HepG2 (cell line): ENCODE data around the gene ACADS. TPM values are rescaled to one million over a fixed set of nuclear protein-coding genes. Genes with fewer than 3 reads are reported as not detected.
A peak's percentile ranks its signal among the peaks of the same experiment; 100 is the strongest.

Experiments
- DMAP1 ChIP-seq: IDR thresholded peaks from 2 replicates; pipeline ENCODE4 v1.6.1; 2016
- HNF4A ChIP-seq: sonication (generic); formaldehyde crosslinking; IDR thresholded peaks from 2 replicates; pipeline ENCODE4 v1.4.0; 2020; ENCODE audit warnings: missing genetic modification reagents
- NCOA1 ChIP-seq: sonication (generic); formaldehyde crosslinking; IDR thresholded peaks from 2 replicates; pipeline ENCODE4 v1.9.0; 2021; ENCODE audit warnings: missing genetic modification reagents
- SP4 ChIP-seq: sonication (generic); formaldehyde crosslinking; IDR thresholded peaks from 2 replicates; pipeline ENCODE4 v1.8.1; 2023; ENCODE audit warnings: mild to moderate bottlenecking, missing genetic modification reagents
- ZKSCAN1 ChIP-seq: fragments of 150-350 bp; IDR thresholded peaks from 2 replicates; pipeline ENCODE4 v1.6.1; 2014; ENCODE audit warnings: low read length
- ZNF235 ChIP-seq: sonication (generic); formaldehyde crosslinking; IDR thresholded peaks from 2 replicates; pipeline ENCODE4 v1.8.1; 2023; ENCODE audit warnings: mild to moderate bottlenecking, missing genetic modification reagents, borderline replicate concordance
- ZNF33B ChIP-seq: sonication (generic); formaldehyde crosslinking; IDR thresholded peaks from 2 replicates; pipeline ENCODE4 v1.5.1; 2020; ENCODE audit warnings: mild to moderate bottlenecking, missing genetic modification reagents
- ZNF441 ChIP-seq: sonication (generic); formaldehyde crosslinking; IDR thresholded peaks from 2 replicates; pipeline ENCODE4 v1.7.0; 2021; ENCODE audit warnings: missing genetic modification reagents, borderline replicate concordance
- ZNF7 ChIP-seq: IDR thresholded peaks from 2 replicates; pipeline ENCODE4 v1.6.1; 2016; ENCODE audit warnings: missing biosample characterization, missing genetic modification reagents
- ZNF749 ChIP-seq: sonication (generic); formaldehyde crosslinking; IDR thresholded peaks from 2 replicates; pipeline ENCODE4 v1.8.0; 2022; ENCODE audit warnings: mild to moderate bottlenecking, missing genetic modification reagents, moderate library complexity, borderline replicate concordance
- polyA plus RNA-seq, 8 experiments: library from polyadenylated mRNA; depleted of rRNA in 3 of 8; stranded (reverse) in 7 of 8; unstranded in 1 of 8; fragments of >200 nt; fragmentation: Illumina TruSeq in 4 of 8; extraction: Trizol in 4 of 8; gene quantifications; 2 replicates each; pipeline versions ENCODE4 v1.2.1 to v1.2.3, GENCODE V29; 2011 to 2016; ENCODE audit warnings: low read depth in 4 of 8, missing spikeins in 1 of 8, mixed read lengths in 1 of 8; ENCODE audit not compliant: insufficient read depth in 1 of 8
- total RNA-seq, 5 experiments: library from RNA; depleted of rRNA; stranded (reverse); fragments of >200 nt; fragmentation: Illumina TruSeq; extraction: Trizol; gene quantifications; 2 replicates each; pipeline ENCODE4 v1.2.3, GENCODE V29; 2016; ENCODE audit warnings: low read depth in 1 of 5
- TF ChIP-seq, protein P1 (sequence below): sonication (generic); formaldehyde crosslinking; conservative IDR thresholded peaks from 2 replicates; pipeline ENCODE4 v1.8.0; 2022; ENCODE audit warnings: mild to moderate bottlenecking, moderate library complexity, missing genetic modification reagents
- TF ChIP-seq, protein P2 (sequence below): sonication (generic); formaldehyde crosslinking; IDR thresholded peaks from 2 replicates; pipeline ENCODE4 v1.4.0; 2020; ENCODE audit warnings: mild to moderate bottlenecking, missing genetic modification reagents
- TF ChIP-seq, protein P3 (sequence below): sonication (generic); formaldehyde crosslinking; IDR thresholded peaks from 2 replicates; pipeline ENCODE4 v1.4.0; 2020; ENCODE audit warnings: missing genetic modification reagents
- TF ChIP-seq, protein P4 (sequence below): sonication (generic); formaldehyde crosslinking; IDR thresholded peaks from 2 replicates; pipeline ENCODE4 v1.4.0; 2020; ENCODE audit warnings: mild to moderate bottlenecking, missing genetic modification reagents, borderline replicate concordance
- TF ChIP-seq, protein P5 (sequence below): IDR thresholded peaks from 2 replicates; pipeline ENCODE4 v1.6.1; 2016; ENCODE audit warnings: low read depth, control low read depth
- TF ChIP-seq, protein P6 (sequence below): sonication (generic); formaldehyde crosslinking; IDR thresholded peaks from 2 replicates; pipeline ENCODE4 v1.4.0; 2020; ENCODE audit warnings: missing genetic modification reagents, borderline replicate concordance

Gene ACADS
- total and polyA plus RNA-seq, 2 of the 13 experiments (the other 11 are each of a cell fraction or from before 2014, with no cell fraction given): 17.4 to 27.7 TPM

DNA sequence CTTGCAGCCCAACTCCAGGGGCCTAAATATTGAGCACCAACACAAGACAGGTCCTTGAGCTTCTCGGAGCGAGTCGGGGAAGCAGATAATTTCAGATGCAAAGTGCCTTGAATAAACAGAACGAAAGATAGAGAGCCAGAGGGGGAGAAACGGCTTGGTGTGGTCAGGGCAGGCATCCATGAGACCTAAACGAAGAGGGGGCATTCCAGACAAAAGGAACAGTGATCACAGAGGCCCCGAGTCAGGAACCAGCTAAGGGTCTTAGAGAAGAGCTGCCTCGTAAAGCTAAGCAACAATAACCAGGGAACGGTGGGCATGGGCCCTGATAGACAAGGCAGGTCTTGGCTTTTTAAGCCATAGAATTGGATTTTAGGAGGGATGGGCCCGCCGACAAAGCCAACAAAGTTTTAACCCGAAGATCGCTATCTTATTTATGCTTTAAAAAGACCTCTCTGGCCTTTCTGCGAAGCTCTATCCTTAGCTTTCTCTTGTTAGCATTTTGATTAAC lies 421 bp upstream of the ACADS start (continued):
- TF ChIP-seq, protein P1, sequence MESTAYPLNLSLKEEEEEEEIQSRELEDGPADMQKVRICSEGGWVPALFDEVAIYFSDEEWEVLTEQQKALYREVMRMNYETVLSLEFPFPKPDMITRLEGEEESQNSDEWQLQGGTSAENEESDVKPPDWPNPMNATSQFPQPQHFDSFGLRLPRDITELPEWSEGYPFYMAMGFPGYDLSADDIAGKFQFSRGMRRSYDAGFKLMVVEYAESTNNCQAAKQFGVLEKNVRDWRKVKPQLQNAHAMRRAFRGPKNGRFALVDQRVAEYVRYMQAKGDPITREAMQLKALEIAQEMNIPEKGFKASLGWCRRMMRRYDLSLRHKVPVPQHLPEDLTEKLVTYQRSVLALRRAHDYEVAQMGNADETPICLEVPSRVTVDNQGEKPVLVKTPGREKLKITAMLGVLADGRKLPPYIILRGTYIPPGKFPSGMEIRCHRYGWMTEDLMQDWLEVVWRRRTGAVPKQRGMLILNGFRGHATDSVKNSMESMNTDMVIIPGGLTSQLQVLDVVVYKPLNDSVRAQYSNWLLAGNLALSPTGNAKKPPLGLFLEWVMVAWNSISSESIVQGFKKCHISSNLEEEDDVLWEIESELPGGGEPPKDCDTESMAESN (CRISPR knock-in tag): 0 out of 2 replicates have a peak, but pooled peaks have one; percentile 16
- TF ChIP-seq DMAP1 (CRISPR knock-in tag) (no peak), ZNF749 (no peak), ZNF441 (CRISPR knock-in tag) (no peak), NCOA1 (CRISPR knock-in tag) (0 out of 2 replicates have a peak, but pooled peaks have one; percentile 9), HNF4A (CRISPR knock-in tag) (no peak), ZKSCAN1 (no peak), ZNF33B (no peak), ZNF7 (CRISPR knock-in tag) (no peak), ZNF235 (CRISPR knock-in tag) (peak; percentile 7; the same call in 1 of the 2 replicates), SP4 (CRISPR knock-in tag) (no peak)
- TF ChIP-seq, protein P2, sequence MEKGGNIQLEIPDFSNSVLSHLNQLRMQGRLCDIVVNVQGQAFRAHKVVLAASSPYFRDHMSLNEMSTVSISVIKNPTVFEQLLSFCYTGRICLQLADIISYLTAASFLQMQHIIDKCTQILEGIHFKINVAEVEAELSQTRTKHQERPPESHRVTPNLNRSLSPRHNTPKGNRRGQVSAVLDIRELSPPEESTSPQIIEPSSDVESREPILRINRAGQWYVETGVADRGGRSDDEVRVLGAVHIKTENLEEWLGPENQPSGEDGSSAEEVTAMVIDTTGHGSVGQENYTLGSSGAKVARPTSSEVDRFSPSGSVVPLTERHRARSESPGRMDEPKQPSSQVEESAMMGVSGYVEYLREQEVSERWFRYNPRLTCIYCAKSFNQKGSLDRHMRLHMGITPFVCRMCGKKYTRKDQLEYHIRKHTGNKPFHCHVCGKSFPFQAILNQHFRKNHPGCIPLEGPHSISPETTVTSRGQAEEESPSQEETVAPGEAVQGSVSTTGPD (CRISPR knock-in tag): no peak
- TF ChIP-seq, protein P3, sequence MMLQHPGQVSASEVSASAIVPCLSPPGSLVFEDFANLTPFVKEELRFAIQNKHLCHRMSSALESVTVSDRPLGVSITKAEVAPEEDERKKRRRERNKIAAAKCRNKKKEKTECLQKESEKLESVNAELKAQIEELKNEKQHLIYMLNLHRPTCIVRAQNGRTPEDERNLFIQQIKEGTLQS (CRISPR knock-in tag): no peak
- TF ChIP-seq, protein P4, sequence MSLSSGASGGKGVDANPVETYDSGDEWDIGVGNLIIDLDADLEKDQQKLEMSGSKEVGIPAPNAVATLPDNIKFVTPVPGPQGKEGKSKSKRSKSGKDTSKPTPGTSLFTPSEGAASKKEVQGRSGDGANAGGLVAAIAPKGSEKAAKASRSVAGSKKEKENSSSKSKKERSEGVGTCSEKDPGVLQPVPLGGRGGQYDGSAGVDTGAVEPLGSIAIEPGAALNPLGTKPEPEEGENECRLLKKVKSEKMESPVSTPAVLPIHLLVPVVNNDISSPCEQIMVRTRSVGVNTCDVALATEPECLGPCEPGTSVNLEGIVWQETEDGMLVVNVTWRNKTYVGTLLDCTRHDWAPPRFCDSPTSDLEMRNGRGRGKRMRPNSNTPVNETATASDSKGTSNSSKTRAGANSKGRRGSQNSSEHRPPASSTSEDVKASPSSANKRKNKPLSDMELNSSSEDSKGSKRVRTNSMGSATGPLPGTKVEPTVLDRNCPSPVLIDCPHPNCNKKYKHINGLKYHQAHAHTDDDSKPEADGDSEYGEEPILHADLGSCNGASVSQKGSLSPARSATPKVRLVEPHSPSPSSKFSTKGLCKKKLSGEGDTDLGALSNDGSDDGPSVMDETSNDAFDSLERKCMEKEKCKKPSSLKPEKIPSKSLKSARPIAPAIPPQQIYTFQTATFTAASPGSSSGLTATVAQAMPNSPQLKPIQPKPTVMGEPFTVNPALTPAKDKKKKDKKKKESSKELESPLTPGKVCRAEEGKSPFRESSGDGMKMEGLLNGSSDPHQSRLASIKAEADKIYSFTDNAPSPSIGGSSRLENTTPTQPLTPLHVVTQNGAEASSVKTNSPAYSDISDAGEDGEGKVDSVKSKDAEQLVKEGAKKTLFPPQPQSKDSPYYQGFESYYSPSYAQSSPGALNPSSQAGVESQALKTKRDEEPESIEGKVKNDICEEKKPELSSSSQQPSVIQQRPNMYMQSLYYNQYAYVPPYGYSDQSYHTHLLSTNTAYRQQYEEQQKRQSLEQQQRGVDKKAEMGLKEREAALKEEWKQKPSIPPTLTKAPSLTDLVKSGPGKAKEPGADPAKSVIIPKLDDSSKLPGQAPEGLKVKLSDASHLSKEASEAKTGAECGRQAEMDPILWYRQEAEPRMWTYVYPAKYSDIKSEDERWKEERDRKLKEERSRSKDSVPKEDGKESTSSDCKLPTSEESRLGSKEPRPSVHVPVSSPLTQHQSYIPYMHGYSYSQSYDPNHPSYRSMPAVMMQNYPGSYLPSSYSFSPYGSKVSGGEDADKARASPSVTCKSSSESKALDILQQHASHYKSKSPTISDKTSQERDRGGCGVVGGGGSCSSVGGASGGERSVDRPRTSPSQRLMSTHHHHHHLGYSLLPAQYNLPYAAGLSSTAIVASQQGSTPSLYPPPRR: no peak
- TF ChIP-seq, protein P5, sequence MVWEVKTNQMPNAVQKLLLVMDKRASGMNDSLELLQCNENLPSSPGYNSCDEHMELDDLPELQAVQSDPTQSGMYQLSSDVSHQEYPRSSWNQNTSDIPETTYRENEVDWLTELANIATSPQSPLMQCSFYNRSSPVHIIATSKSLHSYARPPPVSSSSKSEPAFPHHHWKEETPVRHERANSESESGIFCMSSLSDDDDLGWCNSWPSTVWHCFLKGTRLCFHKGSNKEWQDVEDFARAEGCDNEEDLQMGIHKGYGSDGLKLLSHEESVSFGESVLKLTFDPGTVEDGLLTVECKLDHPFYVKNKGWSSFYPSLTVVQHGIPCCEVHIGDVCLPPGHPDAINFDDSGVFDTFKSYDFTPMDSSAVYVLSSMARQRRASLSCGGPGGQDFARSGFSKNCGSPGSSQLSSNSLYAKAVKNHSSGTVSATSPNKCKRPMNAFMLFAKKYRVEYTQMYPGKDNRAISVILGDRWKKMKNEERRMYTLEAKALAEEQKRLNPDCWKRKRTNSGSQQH (CRISPR knock-in tag): no peak
- TF ChIP-seq, protein P6, sequence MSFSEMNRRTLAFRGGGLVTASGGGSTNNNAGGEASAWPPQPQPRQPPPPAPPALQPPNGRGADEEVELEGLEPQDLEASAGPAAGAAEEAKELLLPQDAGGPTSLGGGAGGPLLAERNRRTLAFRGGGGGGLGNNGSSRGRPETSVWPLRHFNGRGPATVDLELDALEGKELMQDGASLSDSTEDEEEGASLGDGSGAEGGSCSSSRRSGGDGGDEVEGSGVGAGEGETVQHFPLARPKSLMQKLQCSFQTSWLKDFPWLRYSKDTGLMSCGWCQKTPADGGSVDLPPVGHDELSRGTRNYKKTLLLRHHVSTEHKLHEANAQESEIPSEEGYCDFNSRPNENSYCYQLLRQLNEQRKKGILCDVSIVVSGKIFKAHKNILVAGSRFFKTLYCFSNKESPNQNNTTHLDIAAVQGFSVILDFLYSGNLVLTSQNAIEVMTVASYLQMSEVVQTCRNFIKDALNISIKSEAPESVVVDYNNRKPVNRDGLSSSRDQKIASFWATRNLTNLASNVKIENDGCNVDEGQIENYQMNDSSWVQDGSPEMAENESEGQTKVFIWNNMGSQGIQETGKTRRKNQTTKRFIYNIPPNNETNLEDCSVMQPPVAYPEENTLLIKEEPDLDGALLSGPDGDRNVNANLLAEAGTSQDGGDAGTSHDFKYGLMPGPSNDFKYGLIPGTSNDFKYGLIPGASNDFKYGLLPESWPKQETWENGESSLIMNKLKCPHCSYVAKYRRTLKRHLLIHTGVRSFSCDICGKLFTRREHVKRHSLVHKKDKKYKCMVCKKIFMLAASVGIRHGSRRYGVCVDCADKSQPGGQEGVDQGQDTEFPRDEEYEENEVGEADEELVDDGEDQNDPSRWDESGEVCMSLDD (CRISPR knock-in tag): no peak
